ENCODE measurements around the gene MPP3.

- no peak for TF ChIP-seq POLR2A (IDR thresholded peaks at IDR 0.05; ENCODE audit: low read depth, low read length)
- no peak for TF ChIP-seq POLR2AphosphoS5 (IDR thresholded peaks at IDR 0.05; ENCODE audit: low read depth, low read length)
Observed at GRCh38 chr17:43779145-43780125, 53.5 kb downstream of the MPP3 start.

All from GM12892 (cell line).